ENCODE measurements around the gene CATSPERZ.
"Not testable (repeated sequence)": the region's sequence is repeated elsewhere in the genome, so short reads cannot be mapped to it uniquely, and the experiment has no call there.

Gene CATSPERZ

DNA sequence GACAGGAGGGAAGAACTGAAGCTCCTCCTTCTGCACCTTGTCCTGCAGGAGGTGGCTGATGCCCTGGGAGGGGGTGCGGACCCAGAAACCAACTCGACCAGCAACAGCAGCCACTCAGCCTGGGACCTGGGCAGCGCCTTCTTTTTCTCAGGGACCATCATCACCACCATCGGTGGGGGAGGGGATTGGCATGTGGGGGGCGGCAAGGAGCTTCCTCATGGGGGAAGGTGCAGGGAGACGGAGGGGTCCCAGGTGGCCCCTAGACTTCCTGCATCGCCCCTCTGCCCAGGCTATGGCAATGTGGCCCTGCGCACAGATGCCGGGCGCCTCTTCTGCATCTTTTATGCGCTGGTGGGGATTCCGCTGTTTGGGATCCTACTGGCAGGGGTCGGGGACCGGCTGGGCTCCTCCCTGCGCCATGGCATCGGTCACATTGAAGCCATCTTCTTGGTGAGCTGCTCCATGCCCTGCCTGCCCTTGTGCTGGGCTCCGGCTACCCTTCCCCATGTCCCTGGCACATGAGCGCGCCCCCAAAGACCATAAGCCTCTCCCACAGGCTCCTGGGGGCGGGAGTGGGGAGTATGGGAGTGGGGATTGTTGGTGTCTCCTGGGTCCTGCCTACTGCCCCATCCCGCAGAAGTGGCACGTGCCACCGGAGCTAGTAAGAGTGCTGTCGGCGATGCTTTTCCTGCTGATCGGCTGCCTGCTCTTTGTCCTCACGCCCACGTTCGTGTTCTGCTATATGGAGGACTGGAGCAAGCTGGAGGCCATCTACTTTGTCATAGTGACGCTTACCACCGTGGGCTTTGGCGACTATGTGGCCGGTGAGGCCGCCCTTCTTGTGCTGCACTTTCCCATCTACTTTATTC lies 3.1 kb upstream of the CATSPERZ start:
- Mint-ChIP-seq H3K9me3 (no peaks in the 10 kb centered on the region), H3K27ac (no peak overlapping the region), H3K36me3 (ENCODE audit: low read depth) (no peaks in the 10 kb centered on the region), H3K4me3 (no peak overlapping the region), H3K4me1 (ENCODE audit: low read depth) (peaks cover 13% of the 10 kb centered on the region), H3K27me3 (ENCODE audit: low read depth) (peaks cover 86% of the 10 kb centered on the region)
- no peak for DNase-seq (ENCODE audit: low spot score)

DNA sequence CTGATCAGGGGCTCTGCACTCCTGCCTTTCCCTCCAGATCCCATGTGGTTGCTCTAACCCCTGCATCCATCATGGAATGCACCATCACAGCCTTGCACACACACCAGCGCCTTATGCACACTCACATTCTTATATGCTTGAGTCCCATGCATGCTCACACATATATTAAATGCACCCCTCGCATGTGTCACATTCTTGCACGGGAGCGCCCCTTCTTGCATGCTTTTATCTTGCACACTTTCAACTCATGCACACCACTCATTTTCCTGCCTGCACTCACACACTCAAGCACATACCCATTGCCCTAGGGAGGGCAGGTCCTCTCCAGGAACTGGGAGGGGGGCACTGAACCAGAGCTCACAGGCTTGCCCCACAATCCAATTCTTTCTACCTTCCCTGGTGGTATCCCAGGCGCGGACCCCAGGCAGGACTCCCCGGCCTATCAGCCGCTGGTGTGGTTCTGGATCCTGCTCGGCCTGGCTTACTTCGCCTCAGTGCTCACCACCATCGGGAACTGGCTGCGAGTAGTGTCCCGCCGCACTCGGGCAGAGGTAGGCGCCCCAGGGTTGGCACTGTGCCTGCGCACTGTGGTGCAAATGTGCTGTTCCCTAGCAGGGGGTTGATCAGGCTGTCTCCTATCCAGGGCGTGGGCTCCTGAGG lies 2.3 kb upstream of the CATSPERZ start:
- Mint-ChIP-seq H3K4me1 (ENCODE audit: low read depth) (peaks cover 11% of the 10 kb centered on the region), H3K36me3 (ENCODE audit: low read depth) (no peaks in the 10 kb centered on the region), H3K27ac (no peak overlapping the region), H3K27me3 (ENCODE audit: low read depth) (peaks cover 82% of the 10 kb centered on the region), H3K4me3 (no peak overlapping the region), H3K9me3 (no peaks in the 10 kb centered on the region)
- DNase-seq (ENCODE audit: low spot score) = no peak

DNA sequence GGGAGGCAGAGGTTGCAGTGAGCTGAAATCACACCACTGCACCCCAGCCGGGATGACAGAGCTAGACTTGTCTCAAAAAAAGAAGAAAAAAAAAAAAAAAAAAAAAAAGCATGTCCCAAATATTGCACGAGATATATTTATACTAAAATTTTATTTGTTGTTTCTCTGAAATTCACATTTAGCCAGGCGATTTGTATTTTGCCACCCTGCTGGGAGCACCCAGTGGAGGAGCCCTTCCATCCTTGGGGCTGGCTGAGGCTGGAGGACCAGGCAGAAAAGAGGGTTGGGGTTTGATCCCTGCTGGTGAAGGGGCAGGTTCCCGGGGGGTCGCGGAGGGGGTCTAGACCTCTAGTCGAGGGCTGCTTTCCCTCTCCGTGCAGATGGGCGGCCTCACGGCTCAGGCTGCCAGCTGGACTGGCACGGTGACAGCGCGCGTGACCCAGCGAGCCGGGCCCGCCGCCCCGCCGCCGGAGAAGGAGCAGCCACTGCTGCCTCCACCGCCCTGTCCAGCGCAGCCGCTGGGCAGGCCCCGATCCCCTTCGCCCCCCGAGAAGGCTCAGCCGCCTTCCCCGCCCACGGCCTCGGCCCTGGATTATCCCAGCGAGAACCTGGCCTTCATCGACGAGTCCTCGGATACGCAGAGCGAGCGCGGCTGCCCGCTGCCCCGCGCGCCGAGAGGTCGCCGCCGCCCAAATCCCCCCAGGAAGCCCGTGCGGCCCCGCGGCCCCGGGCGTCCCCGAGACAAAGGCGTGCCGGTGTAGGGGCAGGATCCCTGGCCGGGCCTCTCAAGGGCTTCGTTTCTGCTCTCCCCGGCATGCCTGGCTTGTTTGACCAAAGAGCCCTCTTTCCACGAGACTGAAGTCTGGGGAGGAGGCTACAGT lies 952 bp upstream of the CATSPERZ start:
- Mint-ChIP-seq H3K27ac (peak overlapping the region; percentile 41), H3K9me3 (no peaks in the 10 kb centered on the region), H3K36me3 (ENCODE audit: low read depth) (no peaks in the 10 kb centered on the region), H3K4me3 (peak overlapping the region; percentile 55), H3K27me3 (ENCODE audit: low read depth) (peaks cover 69% of the 10 kb centered on the region), H3K4me1 (ENCODE audit: low read depth) (peaks cover 18% of the 10 kb centered on the region)
- no peak for DNase-seq (ENCODE audit: low spot score)

DNA sequence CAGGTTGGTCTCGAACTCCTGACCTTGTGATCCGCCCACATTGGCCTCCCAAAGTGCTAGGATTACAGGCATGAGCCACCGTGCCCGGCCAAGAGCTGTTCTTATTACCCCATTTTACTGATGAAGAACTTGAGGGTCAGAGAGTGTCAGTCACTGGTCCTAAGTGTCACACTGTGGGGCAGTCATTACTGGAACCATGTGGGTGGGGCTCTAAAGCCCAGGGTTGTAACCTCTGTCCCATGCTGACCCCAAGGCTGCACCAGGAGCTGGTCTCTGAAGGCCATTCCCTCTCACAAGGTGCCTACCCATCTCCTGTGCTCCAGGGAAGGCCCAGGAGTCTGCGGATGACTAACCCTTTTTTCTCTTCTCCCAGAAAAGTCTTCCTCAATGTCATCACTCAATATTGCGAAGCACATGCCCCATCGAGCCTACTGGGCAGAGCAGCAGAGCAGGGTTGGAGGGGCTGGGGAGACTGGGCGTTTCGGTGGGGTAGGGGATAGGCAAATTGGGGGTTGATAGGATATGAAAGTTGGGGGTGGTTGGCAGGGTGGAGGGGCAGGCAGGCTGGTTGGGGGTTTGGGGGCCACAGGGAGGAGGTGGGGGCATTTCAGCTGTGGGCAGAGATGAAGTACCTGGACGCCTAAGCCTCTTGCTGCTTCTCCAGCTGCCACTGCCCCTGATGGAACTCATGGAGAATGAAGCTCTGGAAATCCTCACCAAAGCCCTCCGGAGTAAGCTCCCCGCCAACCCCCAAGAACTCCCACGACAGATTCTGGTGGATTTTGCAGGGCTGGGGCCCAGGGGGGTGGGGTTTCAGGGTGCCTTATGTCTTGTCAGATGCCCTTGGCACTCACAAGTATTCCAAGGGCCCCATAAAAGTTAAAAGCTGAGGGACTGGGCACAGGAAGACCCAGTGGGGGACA lies 3.2 kb downstream of the CATSPERZ start:
- H3K27me3 Mint-ChIP-seq (ENCODE audit: low read depth) = peaks cover 27% of the 10 kb centered on the region
- no peak for DNase-seq (ENCODE audit: low spot score)
- H3K4me3 Mint-ChIP-seq = peak overlapping the region; percentile 87
- peaks cover 24% of the 10 kb centered on the region for H3K4me1 Mint-ChIP-seq (ENCODE audit: low read depth)
- H3K27ac Mint-ChIP-seq = no peak overlapping the region
- no peaks in the 10 kb centered on the region for H3K9me3 Mint-ChIP-seq
- peaks cover 11% of the 10 kb centered on the region for H3K36me3 Mint-ChIP-seq (ENCODE audit: low read depth)

DNA sequence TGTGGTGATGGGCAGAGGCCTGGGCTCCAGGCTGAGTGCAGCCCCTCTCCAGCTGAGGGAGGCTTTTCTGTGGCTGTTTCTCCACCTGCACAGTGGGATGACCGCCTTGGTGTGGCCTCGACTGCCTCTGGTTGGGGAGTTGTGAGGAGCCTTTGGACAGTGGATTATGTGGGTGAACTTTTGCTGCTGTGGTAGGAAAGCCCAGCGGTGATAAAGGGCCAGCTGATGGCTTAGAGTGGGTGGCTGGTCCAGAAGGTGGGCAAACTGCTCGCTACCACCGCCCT lies 3.8 kb downstream of the CATSPERZ start:
- Mint-ChIP-seq H3K9me3 (no peaks in the 10 kb centered on the region), H3K36me3 (ENCODE audit: low read depth) (peaks cover 11% of the 10 kb centered on the region), H3K27me3 (ENCODE audit: low read depth) (peaks cover 21% of the 10 kb centered on the region), H3K4me3 (peak overlapping the region; percentile 87), H3K27ac (peak overlapping the region; percentile 94), H3K4me1 (ENCODE audit: low read depth) (peaks cover 24% of the 10 kb centered on the region)
- DNase-seq (ENCODE audit: low spot score) = no peak

DNA sequence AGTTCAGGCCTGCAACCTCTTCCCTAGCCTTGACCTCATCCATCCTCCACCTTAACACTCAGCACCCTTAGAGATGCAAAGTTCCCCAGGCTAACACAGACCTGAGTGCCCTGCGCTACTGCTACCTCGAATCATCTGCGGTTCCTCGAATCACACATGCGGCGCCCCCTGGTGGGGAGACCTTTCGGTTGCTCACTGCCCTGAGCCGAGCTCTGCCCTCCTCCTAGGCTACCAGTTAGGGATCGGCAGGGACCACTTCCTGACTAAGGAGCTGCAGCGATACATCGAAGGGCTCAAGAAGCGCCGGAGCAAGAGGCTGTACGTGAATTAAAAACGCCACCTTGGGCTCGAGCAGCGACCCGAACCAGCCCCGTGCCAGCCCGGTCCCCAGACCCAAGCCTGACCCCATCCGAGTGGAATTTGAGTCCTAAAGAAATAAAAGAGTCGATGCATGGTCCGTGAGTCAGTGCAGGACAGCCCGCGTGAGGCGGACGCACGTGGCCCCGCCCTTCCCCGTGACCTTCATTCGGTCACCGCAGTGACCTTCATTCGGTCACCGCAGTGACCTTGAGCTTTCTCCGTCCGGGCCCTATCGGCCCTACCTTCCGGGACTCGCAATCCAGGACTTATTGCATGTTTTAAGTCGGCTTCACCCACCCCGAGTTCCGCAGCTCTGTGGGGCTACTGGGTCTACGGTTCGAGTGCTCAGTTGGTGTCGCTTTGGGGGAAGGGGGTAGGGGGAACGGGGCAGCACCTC lies 4.3 kb downstream of the CATSPERZ start:
- Mint-ChIP-seq H3K4me3 (peak overlapping the region; percentile 87), H3K4me1 (ENCODE audit: low read depth) (peaks cover 24% of the 10 kb centered on the region)

DNA sequence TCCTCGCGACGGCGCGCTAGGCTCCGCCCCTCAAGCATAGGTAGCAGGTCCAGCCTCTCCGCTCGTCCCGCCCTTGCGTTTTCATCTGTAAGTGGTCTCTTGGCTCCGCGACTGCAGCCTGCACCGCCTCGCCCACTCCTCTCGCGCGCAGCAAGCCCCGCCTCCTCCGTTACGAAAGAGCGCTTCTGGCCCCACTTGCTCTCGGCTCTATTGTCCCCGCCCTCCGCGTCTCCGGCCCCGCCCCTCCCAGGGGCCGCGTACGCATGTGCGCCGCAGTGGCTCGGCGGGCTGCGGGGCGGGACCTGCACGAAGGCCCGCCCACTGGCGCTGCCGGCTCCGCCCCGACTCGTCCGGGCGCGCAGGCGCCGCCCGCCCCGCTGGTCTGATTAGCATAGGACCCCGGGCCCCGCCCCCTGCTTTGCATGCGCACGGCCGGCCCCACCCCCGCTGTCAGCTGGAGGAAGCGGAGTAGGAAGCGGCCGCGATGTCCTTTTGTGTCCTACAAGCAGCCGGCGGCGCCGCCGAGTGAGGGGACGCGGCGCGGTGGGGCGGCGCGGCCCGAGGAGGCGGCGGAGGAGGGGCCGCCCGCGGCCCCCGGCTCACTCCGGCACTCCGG lies 5.0 kb downstream of the CATSPERZ start, which contains the start of gene ESRRA:
Gene ESRRA, plus strand, starts transcription at position 450 of the 616 bp plus-strand sequence. CDS start 1,656 bp downstream, outside the sequence.
- Mint-ChIP-seq H3K36me3 (ENCODE audit: low read depth) (peaks cover 11% of the 10 kb centered on the region), H3K27me3 (ENCODE audit: low read depth) (peaks cover 13% of the 10 kb centered on the region), H3K9me3 (no peaks in the 10 kb centered on the region), H3K27ac (peak within 1 kb of the TSS; percentile 94), H3K4me3 (peak within 1 kb of the TSS; percentile 98), H3K4me1 (ENCODE audit: low read depth) (peaks cover 22% of the 10 kb centered on the region)
- DNase-seq (ENCODE audit: low spot score) = peak; percentile 100

More for the DNA sequence above, 4.3 kb downstream of the CATSPERZ start:
- Mint-ChIP-seq H3K27me3 (ENCODE audit: low read depth) (peaks cover 20% of the 10 kb centered on the region), H3K27ac (peak overlapping the region; percentile 94), H3K9me3 (no peaks in the 10 kb centered on the region), H3K36me3 (ENCODE audit: low read depth) (peaks cover 11% of the 10 kb centered on the region)
- peak; percentile 92 for DNase-seq (ENCODE audit: low spot score)

DNA sequence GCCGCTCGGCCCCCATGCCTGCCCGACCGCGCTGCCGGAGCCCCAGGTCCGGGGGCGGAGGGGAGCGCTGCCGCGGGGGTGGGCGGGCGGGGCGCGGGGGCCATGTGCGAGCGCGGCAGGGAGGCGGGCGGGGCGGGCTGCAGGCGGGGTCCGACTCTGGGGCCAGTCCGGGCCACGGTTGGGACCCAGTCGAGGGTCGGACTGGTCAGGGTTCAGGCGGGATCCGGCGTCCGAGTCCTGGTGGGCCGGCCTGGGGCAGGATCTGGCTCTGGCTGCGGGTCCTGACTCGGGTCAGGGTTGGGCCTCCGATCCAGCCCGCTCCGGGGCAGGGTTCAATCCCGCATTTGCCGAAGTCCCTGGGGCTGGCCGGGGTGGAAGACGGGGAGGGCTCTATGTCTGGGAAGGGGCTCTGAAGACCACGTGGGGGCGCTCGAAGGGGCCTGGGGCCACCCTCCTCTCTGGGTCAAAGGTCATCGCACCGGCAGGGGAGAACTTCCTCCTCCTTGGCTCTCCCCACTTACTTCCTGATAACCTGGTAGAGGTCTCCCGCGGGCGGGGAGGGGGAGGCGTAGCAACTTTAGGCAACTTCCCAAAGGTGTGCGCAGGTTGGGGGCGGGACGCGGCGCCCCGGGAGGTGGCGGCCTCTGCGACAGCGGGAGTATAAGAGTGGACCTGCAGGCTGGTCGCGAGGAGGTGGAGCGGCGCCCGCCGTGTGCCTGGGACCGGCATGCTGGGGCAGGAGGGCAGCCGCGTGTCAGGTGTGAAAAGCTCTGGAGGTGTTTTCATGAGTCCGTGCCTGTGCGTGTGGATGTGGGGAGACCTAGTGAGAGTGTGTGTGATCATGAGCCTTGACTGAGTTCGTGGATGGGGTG lies 5.8 kb downstream of the CATSPERZ start:
- peak; percentile 72 for DNase-seq (ENCODE audit: low spot score)
- Mint-ChIP-seq H3K27me3 (ENCODE audit: low read depth) (peaks cover 5% of the 10 kb centered on the region), H3K36me3 (ENCODE audit: low read depth) (peaks cover 11% of the 10 kb centered on the region), H3K4me1 (ENCODE audit: low read depth) (peaks cover 19% of the 10 kb centered on the region), H3K4me3 (peak overlapping the region; percentile 98), H3K27ac (peak overlapping the region; percentile 87), H3K9me3 (no peaks in the 10 kb centered on the region)

DNA sequence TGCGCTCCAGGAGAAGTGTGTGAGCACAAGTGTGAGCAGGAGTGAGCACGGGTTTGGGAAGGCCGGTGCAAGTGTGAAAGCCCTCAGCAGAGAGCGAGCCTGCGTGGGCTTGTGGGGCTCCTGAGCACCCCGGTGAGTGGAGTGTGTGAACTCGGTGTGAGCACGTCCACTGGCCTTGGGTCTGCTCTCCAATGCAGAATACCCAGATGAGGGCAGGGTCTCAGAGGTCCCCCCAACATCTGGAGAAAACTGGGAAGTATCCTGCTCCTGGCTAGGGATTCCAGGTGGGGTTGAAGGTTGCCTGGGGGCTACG lies 6.4 kb downstream of the CATSPERZ start:
- H3K27me3 Mint-ChIP-seq (ENCODE audit: low read depth) = peaks cover 4% of the 10 kb centered on the region
- peak overlapping the region; percentile 87 for H3K27ac Mint-ChIP-seq
- H3K4me1 Mint-ChIP-seq (ENCODE audit: low read depth) = peaks cover 22% of the 10 kb centered on the region

DNA sequence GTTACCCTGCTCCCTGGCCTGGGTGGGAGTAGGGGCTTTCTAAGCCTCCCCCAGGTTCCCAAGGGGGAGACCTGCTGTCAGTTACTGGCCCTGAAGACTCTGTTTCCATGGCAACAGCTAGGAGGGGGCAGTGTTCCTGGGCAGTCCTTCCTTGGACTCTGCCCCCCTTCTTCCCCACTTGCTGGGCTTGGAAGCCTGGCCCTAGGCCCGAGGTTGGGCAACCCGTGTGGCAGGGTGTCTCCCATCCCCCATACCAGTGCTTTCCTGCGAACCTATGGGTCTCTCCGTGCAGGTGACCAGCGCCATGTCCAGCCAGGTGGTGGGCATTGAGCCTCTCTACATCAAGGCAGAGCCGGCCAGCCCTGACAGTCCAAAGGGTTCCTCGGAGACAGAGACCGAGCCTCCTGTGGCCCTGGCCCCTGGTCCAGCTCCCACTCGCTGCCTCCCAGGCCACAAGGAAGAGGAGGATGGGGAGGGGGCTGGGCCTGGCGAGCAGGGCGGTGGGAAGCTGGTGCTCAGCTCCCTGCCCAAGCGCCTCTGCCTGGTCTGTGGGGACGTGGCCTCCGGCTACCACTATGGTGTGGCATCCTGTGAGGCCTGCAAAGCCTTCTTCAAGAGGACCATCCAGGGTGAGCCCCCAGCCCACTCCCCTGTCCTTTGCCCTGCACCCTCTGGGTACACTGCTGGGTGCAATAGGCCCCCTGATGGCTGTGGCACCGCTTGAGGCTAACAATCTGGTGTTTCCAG lies 6.9 kb downstream of the CATSPERZ start:
- Mint-ChIP-seq H3K27me3 (ENCODE audit: low read depth) (no peaks in the 10 kb centered on the region), H3K9me3 (no peaks in the 10 kb centered on the region), H3K27ac (no peak overlapping the region), H3K36me3 (ENCODE audit: low read depth) (peaks cover 11% of the 10 kb centered on the region), H3K4me3 (peak overlapping the region; percentile 98), H3K4me1 (ENCODE audit: low read depth) (peaks cover 22% of the 10 kb centered on the region)
- no peak for DNase-seq (ENCODE audit: low spot score)

More for the DNA sequence above, 6.4 kb downstream of the CATSPERZ start:
- H3K4me3 Mint-ChIP-seq = peak overlapping the region; percentile 98
- peaks cover 11% of the 10 kb centered on the region for H3K36me3 Mint-ChIP-seq (ENCODE audit: low read depth)
- no peaks in the 10 kb centered on the region for H3K9me3 Mint-ChIP-seq
- no peak for DNase-seq (ENCODE audit: low spot score)

DNA sequence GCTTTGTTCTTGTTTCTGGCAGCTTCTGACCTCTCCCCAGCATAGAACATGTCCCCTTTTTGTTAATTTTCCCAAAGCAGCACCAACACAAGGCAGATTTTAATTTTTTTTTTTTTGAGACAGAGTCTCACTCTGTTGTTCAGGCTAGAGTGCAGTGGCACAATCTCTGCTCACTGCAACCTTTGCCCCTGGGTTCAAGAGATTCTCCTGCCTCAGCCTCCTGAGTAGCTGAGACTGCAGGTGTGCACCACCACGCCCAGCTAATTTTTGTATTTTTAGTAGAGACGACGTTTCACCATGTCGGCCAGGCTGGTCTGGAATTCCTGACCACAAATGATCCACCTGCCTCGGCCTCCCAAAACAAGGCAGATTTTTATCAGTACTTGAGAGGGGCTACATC lies 7.6 kb downstream of the CATSPERZ start:
- H3K27me3 Mint-ChIP-seq (ENCODE audit: low read depth); DNase-seq (ENCODE audit: low spot score); H3K9me3 Mint-ChIP-seq: not testable (repeated sequence)
- Mint-ChIP-seq H3K36me3 (ENCODE audit: low read depth) (peaks cover 14% of the 10 kb centered on the region), H3K4me1 (ENCODE audit: low read depth) (peaks cover 25% of the 10 kb centered on the region), H3K27ac (peak overlapping the region; percentile 47), H3K4me3 (peak overlapping the region; percentile 43)

All from T-helper 2 cell treated with Interferon-gamma antibody and Interleukin-4, amounts not matched to agents 5 μg/mL and 100 μg/mL, for 36 hours (primary cell).